Right lung (tissue), 10 donors: ENCODE data around the gene TUBA3C. TPM values are rescaled to one million over a fixed set of nuclear protein-coding genes. Genes with fewer than 3 reads are reported as not detected.
"Not testable (repeated sequence)": the region's sequence is repeated elsewhere in the genome, so short reads cannot be mapped to it uniquely, and the experiment has no call there.

Source experiments
- DNase-seq, 2 donors: peaks; one replicate each; pipeline ENCODE4 v3.0.0-alpha.2; 2013
- long read RNA-seq, 8 donors: transcript quantifications; one replicate each; lab custom pipeline, GENCODE V29; 2026
- polyA plus RNA-seq, 5 donors: library from polyadenylated mRNA; unstranded; fragments of 120-200 nt; gene quantifications; one replicate each; pipeline versions ENCODE4 v1.2.1 to v1.2.3, GENCODE V29; 2013; ENCODE audit warnings: inconsistent platforms in 1 of 5, low replicate concordance in 1 of 5; ENCODE audit not compliant: insufficient read length in 5 of 5, insufficient read depth in 1 of 5

TUBA3C gene
- not detected for polyA plus RNA-seq
- long read RNA-seq, donor 1 = 0 reads
- long read RNA-seq, donor 2 = 0 reads
- long read RNA-seq, donor 3 = 0 reads
- long read RNA-seq, donor 4 = 0 reads
- long read RNA-seq, donor 5 = 0 reads
- long read RNA-seq, donor 6 = 0 reads
- long read RNA-seq, donor 7 = 0 reads
- long read RNA-seq, donor 8 = 0 reads

GRCh38 chr13:19181621-19182485, at the start of gene TUBA3C:
TUBA3C (minus strand) TSS chr13:19181824; CDS start chr13:19181747, 77 bp downstream.
- DNase-seq = no peak

- not testable (repeated sequence) for DNase-seq
These were observed 25.8 kb upstream of the TUBA3C start for GRCh38 chr13:19207413-19207812.

GRCh38 chr13:19192622-19193021, 11.0 kb upstream of the TUBA3C start:
- not testable (repeated sequence) for DNase-seq

- DNase-seq = not testable (repeated sequence)
These were observed 8.3 kb upstream of the TUBA3C start for GRCh38 chr13:19189911-19190310.

GRCh38 chr13:19189368-19189767, 7.7 kb upstream of the TUBA3C start:
- not testable (repeated sequence) for DNase-seq

- no peak for DNase-seq
These were observed 4.4 kb upstream of the TUBA3C start for GRCh38 chr13:19185865-19186645.

- DNase-seq = no peak
These were observed 3.7 kb upstream of the TUBA3C start for GRCh38 chr13:19185086-19185864.

- DNase-seq = no peak
These were observed 2.6 kb upstream of the TUBA3C start for GRCh38 chr13:19184176-19184575.

- DNase-seq = no peak
These were observed 2.1 kb upstream of the TUBA3C start for GRCh38 chr13:19183676-19184075.

GRCh38 chr13:19182536-19182935, 912 bp upstream of the TUBA3C start:
- no peak for DNase-seq

GRCh38 chr13:19181021-19181620, 503 bp downstream of the TUBA3C start:
- no peak for DNase-seq

GRCh38 chr13:19179916-19180315, 1.7 kb downstream of the TUBA3C start:
- DNase-seq = no peak

GRCh38 chr13:19178901-19179593, 2.6 kb downstream of the TUBA3C start:
- no peak for DNase-seq

- DNase-seq = not testable (repeated sequence)
These were observed 4.4 kb downstream of the TUBA3C start for GRCh38 chr13:19176981-19177776.

GRCh38 chr13:19173752-19174151, 7.9 kb downstream of the TUBA3C start:
- DNase-seq = no peak

- no peak for DNase-seq
These were observed 9.0 kb downstream of the TUBA3C start for GRCh38 chr13:19172647-19173030.

GRCh38 chr13:19172007-19172646, 9.5 kb downstream of the TUBA3C start:
- no peak for DNase-seq

- no peak for DNase-seq
These were observed 10.1 kb downstream of the TUBA3C start for GRCh38 chr13:19171563-19171962.

GRCh38 chr13:19169991-19170390, 11.6 kb downstream of the TUBA3C start:
- DNase-seq = no peak
